Sigmoid colon (tissue), 4 donors: ENCODE measurements around the gene RPLP2.

Source experiments
- EP300 ChIP-seq, 4 donors: sonication (generic); formaldehyde crosslinking; IDR thresholded peaks; one replicate each; pipeline ENCODE4 v1.6.1; 2017; ENCODE audit warnings: antibody characterized with exemption in 4 of 4
- POLR2A ChIP-seq, 2 donors: fragments of 450-650 bp; IDR thresholded peaks; one replicate each; pipeline ENCODE4 v1.6.1; 2016; ENCODE audit warnings: antibody characterized with exemption in 2 of 2, mild to moderate bottlenecking in 2 of 2, moderate library complexity in 2 of 2
- TF ChIP-seq, protein P1 (sequence below), 4 experiments: fragments of 450-650 bp in 3 of 4; fragments of 200-600 bp in 1 of 4; IDR thresholded peaks; one replicate each; pipeline ENCODE4 v1.5.1; 2016 to 2019; ENCODE audit warnings: antibody characterized with exemption in 4 of 4, mild to moderate bottlenecking in 3 of 4, moderate library complexity in 2 of 4

- TF ChIP-seq POLR2A (IDR thresholded peaks at IDR 0.05) (no peak), EP300 (IDR thresholded peaks at IDR 0.05) (no peak)
- TF ChIP-seq, protein P1, sequence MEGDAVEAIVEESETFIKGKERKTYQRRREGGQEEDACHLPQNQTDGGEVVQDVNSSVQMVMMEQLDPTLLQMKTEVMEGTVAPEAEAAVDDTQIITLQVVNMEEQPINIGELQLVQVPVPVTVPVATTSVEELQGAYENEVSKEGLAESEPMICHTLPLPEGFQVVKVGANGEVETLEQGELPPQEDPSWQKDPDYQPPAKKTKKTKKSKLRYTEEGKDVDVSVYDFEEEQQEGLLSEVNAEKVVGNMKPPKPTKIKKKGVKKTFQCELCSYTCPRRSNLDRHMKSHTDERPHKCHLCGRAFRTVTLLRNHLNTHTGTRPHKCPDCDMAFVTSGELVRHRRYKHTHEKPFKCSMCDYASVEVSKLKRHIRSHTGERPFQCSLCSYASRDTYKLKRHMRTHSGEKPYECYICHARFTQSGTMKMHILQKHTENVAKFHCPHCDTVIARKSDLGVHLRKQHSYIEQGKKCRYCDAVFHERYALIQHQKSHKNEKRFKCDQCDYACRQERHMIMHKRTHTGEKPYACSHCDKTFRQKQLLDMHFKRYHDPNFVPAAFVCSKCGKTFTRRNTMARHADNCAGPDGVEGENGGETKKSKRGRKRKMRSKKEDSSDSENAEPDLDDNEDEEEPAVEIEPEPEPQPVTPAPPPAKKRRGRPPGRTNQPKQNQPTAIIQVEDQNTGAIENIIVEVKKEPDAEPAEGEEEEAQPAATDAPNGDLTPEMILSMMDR (IDR thresholded peaks at IDR 0.05) = no peak
Measured at GRCh38 chr11:760236-760635, 49.5 kb upstream of the RPLP2 start.
